HepG2 (cell line): ENCODE data around the gene RNF114. TPM values are rescaled to one million over a fixed set of nuclear protein-coding genes. Genes with fewer than 3 reads are reported as not detected.
A peak's percentile ranks its signal among the peaks of the same experiment; 100 is the strongest.

Source experiments
- ATF3 ChIP-seq: sonication (generic); formaldehyde crosslinking; IDR thresholded peaks from 2 replicates; pipeline ENCODE4 v1.4.0; 2020; ENCODE audit warnings: missing genetic modification reagents
- ATF7 ChIP-seq, 2 experiments: fragments of 450-650 bp in 1 of 2; sonication (generic) in 1 of 2; formaldehyde crosslinking in 1 of 2; IDR thresholded peaks; 2 replicates each; pipeline versions ENCODE4 v1.4.0 to v1.6.1; 2016 to 2020; ENCODE audit warnings: antibody characterized with exemption in 1 of 2, mild to moderate bottlenecking in 1 of 2, missing genetic modification reagents in 1 of 2
- CHD2 ChIP-seq: IDR thresholded peaks from 2 replicates; pipeline ENCODE4 v1.6.1; 2011; ENCODE audit warnings: low read depth, low read length, improper control_type of control experiment
- HOXA9 ChIP-seq: sonication (generic); formaldehyde crosslinking; IDR thresholded peaks from 2 replicates; pipeline ENCODE4 v1.8.1; 2022; ENCODE audit warnings: missing genetic modification reagents, mild to moderate bottlenecking, moderate library complexity, borderline replicate concordance
- RFX5 ChIP-seq: IDR thresholded peaks from 2 replicates; pipeline ENCODE4 v1.6.1; 2011; ENCODE audit warnings: low read depth, low read length, improper control_type of control experiment
- ZKSCAN8 ChIP-seq: IDR thresholded peaks from 2 replicates; pipeline ENCODE4 v1.6.1; 2016; ENCODE audit warnings: borderline replicate concordance, missing genetic modification reagents, missing compliant biosample characterization
- ZNF275 ChIP-seq: sonication (generic); formaldehyde crosslinking; IDR thresholded peaks from 2 replicates; pipeline ENCODE4 v1.8.0; 2022; ENCODE audit warnings: missing genetic modification reagents, mild to moderate bottlenecking, inconsistent platforms, borderline replicate concordance
- ZNF570 ChIP-seq: sonication (generic); formaldehyde crosslinking; IDR thresholded peaks from 2 replicates; pipeline ENCODE4 v1.4.0; 2020; ENCODE audit warnings: mild to moderate bottlenecking, missing genetic modification reagents, borderline replicate concordance
- polyA plus RNA-seq, 8 experiments: library from polyadenylated mRNA; depleted of rRNA in 3 of 8; stranded (reverse) in 7 of 8; unstranded in 1 of 8; fragments of >200 nt; fragmentation: Illumina TruSeq in 4 of 8; extraction: Trizol in 4 of 8; gene quantifications; 2 replicates each; pipeline versions ENCODE4 v1.2.1 to v1.2.3, GENCODE V29; 2011 to 2016; ENCODE audit warnings: low read depth in 4 of 8, missing spikeins in 1 of 8, mixed read lengths in 1 of 8; ENCODE audit not compliant: insufficient read depth in 1 of 8
- total RNA-seq, 5 experiments: library from RNA; depleted of rRNA; stranded (reverse); fragments of >200 nt; fragmentation: Illumina TruSeq; extraction: Trizol; gene quantifications; 2 replicates each; pipeline ENCODE4 v1.2.3, GENCODE V29; 2016; ENCODE audit warnings: low read depth in 1 of 5
- TF ChIP-seq, protein P1 (sequence below), 2 experiments: sonication (generic) in 1 of 2; formaldehyde crosslinking in 1 of 2; IDR thresholded peaks; 2 replicates each; pipeline versions ENCODE4 v1.5.1 to v1.6.1; 2011 to 2020; ENCODE audit warnings: borderline replicate concordance in 1 of 2, low read depth in 1 of 2, low read length in 1 of 2, mild to moderate bottlenecking in 1 of 2, missing genetic modification reagents in 1 of 2, moderate library complexity in 1 of 2
- TF ChIP-seq, protein P2 (sequence below), 2 experiments: sonication (generic) in 1 of 2; formaldehyde crosslinking in 1 of 2; IDR thresholded peaks; 2 replicates each; pipeline versions ENCODE4 v1.6.1 to v1.9.0; 2014 to 2022; ENCODE audit warnings: antibody characterized with exemption in 1 of 2, borderline replicate concordance in 1 of 2, inconsistent platforms in 1 of 2, low read depth in 1 of 2, missing genetic modification reagents in 1 of 2
- TF ChIP-seq, protein P3 (sequence below): sonication (generic); formaldehyde crosslinking; IDR thresholded peaks from 2 replicates; pipeline ENCODE4 v1.4.0; 2020; ENCODE audit warnings: missing genetic modification reagents
- TF ChIP-seq, protein P4 (sequence below): sonication (generic); formaldehyde crosslinking; IDR thresholded peaks from 2 replicates; pipeline ENCODE4 v1.5.0; 2020; ENCODE audit warnings: missing genetic modification reagents, mild to moderate bottlenecking, borderline replicate concordance

The RNF114 gene
- total and polyA plus RNA-seq, 2 of the 13 experiments (the other 11 are each of a cell fraction or from before 2014, with no cell fraction given): 119 to 126 TPM

DNA sequence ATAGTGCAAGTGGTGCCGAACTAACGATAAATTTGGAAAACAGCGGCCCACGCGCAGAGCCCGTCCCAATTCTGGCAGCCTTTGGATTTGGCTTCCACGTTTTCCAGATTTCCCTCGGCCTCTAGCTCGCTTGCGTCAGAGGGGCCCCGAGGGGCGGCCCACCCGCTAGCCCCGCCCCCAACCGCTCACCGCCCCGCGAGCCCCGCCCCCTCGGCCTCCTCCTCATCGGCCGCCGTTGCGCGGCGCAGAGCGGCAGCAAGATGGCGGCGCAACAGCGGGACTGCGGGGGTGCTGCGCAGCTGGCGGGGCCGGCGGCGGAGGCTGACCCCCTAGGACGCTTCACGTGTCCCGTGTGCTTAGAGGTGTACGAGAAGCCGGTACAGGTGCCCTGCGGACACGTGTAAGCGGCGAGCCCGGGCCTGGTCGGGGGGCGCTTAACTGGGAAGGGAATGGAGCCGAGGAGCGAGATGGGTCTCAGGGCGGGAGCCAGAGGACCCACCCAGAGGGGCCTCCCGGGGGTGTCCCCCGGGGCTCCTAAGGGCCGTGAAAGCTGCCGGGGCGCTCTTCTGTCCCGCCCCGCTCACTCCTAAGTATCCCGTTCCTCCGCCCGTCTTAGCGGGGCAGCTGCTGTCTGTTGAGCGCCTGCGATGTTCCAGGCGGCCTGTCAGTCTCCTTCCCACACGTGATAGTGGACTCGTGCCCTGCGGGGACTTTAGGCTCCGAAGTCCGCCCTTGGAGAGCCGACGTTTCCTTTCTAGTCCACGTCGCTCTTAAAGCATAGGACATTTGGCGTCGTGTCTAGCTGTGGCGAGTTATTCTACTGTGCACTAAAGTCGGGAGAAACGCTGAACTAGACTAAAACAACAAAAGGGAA is at the start of gene RNF114 (continued):
- TF ChIP-seq, protein P1, sequence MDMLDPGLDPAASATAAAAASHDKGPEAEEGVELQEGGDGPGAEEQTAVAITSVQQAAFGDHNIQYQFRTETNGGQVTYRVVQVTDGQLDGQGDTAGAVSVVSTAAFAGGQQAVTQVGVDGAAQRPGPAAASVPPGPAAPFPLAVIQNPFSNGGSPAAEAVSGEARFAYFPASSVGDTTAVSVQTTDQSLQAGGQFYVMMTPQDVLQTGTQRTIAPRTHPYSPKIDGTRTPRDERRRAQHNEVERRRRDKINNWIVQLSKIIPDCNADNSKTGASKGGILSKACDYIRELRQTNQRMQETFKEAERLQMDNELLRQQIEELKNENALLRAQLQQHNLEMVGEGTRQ (IDR thresholded peaks at IDR 0.05; ENCODE audit: low read depth, low read length): no peak
- TF ChIP-seq, protein P1 (CRISPR knock-in tag; IDR thresholded peaks at IDR 0.05; ENCODE audit: borderline replicate concordance): peak; percentile 61
- TF ChIP-seq ZNF275 (CRISPR knock-in tag) (no peak), ZKSCAN8 (peak; percentile 63; the same call in 1 of the 2 replicates), ATF3 (CRISPR knock-in tag) (no peak; the same call in 1 of the 2 replicates), HOXA9 (peak; percentile 51; the same call in 1 of the 2 replicates), CHD2 (0 out of 2 replicates have a peak, but pooled peaks have one; percentile 8), RFX5 (0 out of 2 replicates have a peak, but pooled peaks have one; percentile 9), ATF7 (IDR thresholded peaks at IDR 0.05) (no peak), ATF7 (CRISPR knock-in tag; IDR thresholded peaks at IDR 0.05) (no peak), ZNF570 (CRISPR knock-in tag) (no peak)
- TF ChIP-seq, protein P2, sequence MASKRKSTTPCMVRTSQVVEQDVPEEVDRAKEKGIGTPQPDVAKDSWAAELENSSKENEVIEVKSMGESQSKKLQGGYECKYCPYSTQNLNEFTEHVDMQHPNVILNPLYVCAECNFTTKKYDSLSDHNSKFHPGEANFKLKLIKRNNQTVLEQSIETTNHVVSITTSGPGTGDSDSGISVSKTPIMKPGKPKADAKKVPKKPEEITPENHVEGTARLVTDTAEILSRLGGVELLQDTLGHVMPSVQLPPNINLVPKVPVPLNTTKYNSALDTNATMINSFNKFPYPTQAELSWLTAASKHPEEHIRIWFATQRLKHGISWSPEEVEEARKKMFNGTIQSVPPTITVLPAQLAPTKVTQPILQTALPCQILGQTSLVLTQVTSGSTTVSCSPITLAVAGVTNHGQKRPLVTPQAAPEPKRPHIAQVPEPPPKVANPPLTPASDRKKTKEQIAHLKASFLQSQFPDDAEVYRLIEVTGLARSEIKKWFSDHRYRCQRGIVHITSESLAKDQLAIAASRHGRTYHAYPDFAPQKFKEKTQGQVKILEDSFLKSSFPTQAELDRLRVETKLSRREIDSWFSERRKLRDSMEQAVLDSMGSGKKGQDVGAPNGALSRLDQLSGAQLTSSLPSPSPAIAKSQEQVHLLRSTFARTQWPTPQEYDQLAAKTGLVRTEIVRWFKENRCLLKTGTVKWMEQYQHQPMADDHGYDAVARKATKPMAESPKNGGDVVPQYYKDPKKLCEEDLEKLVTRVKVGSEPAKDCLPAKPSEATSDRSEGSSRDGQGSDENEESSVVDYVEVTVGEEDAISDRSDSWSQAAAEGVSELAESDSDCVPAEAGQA (IDR thresholded peaks at IDR 0.05; ENCODE audit: low read depth): peak; percentile 89
- TF ChIP-seq, protein P2 (CRISPR knock-in tag; IDR thresholded peaks at IDR 0.05; ENCODE audit: borderline replicate concordance): no peak
- TF ChIP-seq, protein P3, sequence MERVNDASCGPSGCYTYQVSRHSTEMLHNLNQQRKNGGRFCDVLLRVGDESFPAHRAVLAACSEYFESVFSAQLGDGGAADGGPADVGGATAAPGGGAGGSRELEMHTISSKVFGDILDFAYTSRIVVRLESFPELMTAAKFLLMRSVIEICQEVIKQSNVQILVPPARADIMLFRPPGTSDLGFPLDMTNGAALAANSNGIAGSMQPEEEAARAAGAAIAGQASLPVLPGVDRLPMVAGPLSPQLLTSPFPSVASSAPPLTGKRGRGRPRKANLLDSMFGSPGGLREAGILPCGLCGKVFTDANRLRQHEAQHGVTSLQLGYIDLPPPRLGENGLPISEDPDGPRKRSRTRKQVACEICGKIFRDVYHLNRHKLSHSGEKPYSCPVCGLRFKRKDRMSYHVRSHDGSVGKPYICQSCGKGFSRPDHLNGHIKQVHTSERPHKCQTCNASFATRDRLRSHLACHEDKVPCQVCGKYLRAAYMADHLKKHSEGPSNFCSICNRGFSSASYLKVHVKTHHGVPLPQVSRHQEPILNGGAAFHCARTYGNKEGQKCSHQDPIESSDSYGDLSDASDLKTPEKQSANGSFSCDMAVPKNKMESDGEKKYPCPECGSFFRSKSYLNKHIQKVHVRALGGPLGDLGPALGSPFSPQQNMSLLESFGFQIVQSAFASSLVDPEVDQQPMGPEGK (CRISPR knock-in tag): peak; percentile 81
- TF ChIP-seq, protein P4, sequence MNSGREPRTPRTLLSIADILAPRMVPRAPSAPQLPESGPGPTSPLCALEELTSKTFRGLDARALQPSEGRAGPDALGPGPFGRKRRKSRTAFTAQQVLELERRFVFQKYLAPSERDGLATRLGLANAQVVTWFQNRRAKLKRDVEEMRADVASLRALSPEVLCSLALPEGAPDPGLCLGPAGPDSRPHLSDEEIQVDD (CRISPR knock-in tag): no peak
